Measurements from ENCODE around the gene ITIH4. TPM values are rescaled to one million over a fixed set of nuclear protein-coding genes. Genes with fewer than 3 reads are reported as not detected.

ITIH4 gene
- total and polyA plus RNA-seq, 2 of the 13 experiments (the other 11 are each of a cell fraction or from before 2014, with no cell fraction given), result 2.7 to 5.3 TPM

GRCh38 chr3:52857133-52857532, 26.7 kb upstream of the ITIH4 start:
- no peaks in the 10 kb centered on the region for H4K20me1 ChIP-seq (ENCODE audit: insufficient read depth, low read length)
- H3K79me2 ChIP-seq (ENCODE audit: insufficient read depth, low read length), result no peaks in the 10 kb centered on the region
- CTCF ChIA-PET (ENCODE audit: low intra/inter-chr PET ratio, low total read pairs), result no interaction called here
- in situ Hi-C loops (cut with HindIII; ENCODE audit: extremely low pct_ligation_motif_present, low pct_unique_long_range_greater_than_20kb), result loop anchor here (10.0 kb wide), 1 partner anchor 78 kb away; no protein-coding TSS in a partner anchor
- no peak overlapping the region for H3K4me2 ChIP-seq (ENCODE audit: low read depth, low read length)
- H3K36me3 ChIP-seq (replicated peaks in 1 of 2; ENCODE audit: control insufficient read depth in 1 of 2, insufficient read depth in 2 of 2, low read length in 2 of 2), result peaks cover 0 to 1% of the 10 kb centered on the region in 2 experiments; a peak in 1 of 5 replicates
- H2AFZ ChIP-seq (ENCODE audit: low read length), result no peak overlapping the region
- POLR2A ChIA-PET, result no interaction called here
- WGBS (ENCODE audit: low lambda C conversion rate), result 97% methylated on average over 3 of the region's 3 CpGs
- no peak for DNase-seq (ENCODE audit: low spot score)
- no peaks in the 10 kb centered on the region for H3K4me1 ChIP-seq (ENCODE audit: insufficient read depth, low read length)
- no TSS peak for BruUV-seq (replicated peaks)
- H3K27me3 ChIP-seq (ENCODE audit: control insufficient read depth in 1 of 2, insufficient read depth in 2 of 2, low read length in 2 of 2), result no peaks in the 10 kb centered on the region
- H3K4me3 ChIP-seq (replicated peaks in 1 of 3; ENCODE audit: insufficient read depth in 1 of 3, low read depth in 2 of 3, low read length in 3 of 3), result no peak overlapping the region
- intact Hi-C loops (cut with micrococcal nuclease; ENCODE audit: unreplicated experiment), result no loop called here
- TF ChIP-seq MED1 (CRISPR knock-in tag; IDR thresholded peaks at IDR 0.05), result no peak
- TF ChIP-seq NFRKB (IDR thresholded peaks at IDR 0.05), result no peak
- no peak for TF ChIP-seq NKX3-1 (CRISPR knock-in tag; IDR thresholded peaks at IDR 0.05)
- TF ChIP-seq CBX5 (CRISPR knock-in tag; IDR thresholded peaks at IDR 0.05; ENCODE audit: borderline replicate concordance), result no peak
- TF ChIP-seq ZNF446 (CRISPR knock-in tag; IDR thresholded peaks at IDR 0.05), result no peak
- TF ChIP-seq ZNF572 (CRISPR knock-in tag; IDR thresholded peaks at IDR 0.05), result no peak
- TF ChIP-seq ZNF263 (CRISPR knock-in tag; IDR thresholded peaks at IDR 0.05), result no peak
- TF ChIP-seq GLI4 (CRISPR knock-in tag; IDR thresholded peaks at IDR 0.05; ENCODE audit: borderline replicate concordance), result no peak
- TF ChIP-seq ZNF7 (CRISPR knock-in tag; IDR thresholded peaks at IDR 0.05), result no peak
- no peak for TF ChIP-seq KDM4B (CRISPR knock-in tag; IDR thresholded peaks at IDR 0.05)
- TF ChIP-seq ZNF577 (CRISPR knock-in tag; IDR thresholded peaks at IDR 0.05; ENCODE audit: borderline replicate concordance, low read depth), result no peak
- no peak for TF ChIP-seq HIC2 (CRISPR knock-in tag; IDR thresholded peaks at IDR 0.05; ENCODE audit: low read depth)
- no peak for TF ChIP-seq HINFP (CRISPR knock-in tag; IDR thresholded peaks at IDR 0.05; ENCODE audit: low read depth)
- TF ChIP-seq ATF4 (CRISPR knock-in tag; IDR thresholded peaks at IDR 0.05), result no peak
- no peak for TF ChIP-seq ARNT2 (CRISPR knock-in tag; IDR thresholded peaks at IDR 0.05; ENCODE audit: low read depth)
- TF ChIP-seq SRY (CRISPR knock-in tag; IDR thresholded peaks at IDR 0.05), result no peak
- FAIRE-seq, result no peak
- no peaks in the 10 kb centered on the region for H3K9me3 ChIP-seq (ENCODE audit: low read length)
- no peak overlapping the region for H3K27ac ChIP-seq (ENCODE audit: extremely low read length, insufficient read depth, low read length)
- no peak overlapping the region for H3K9ac ChIP-seq (ENCODE audit: insufficient read depth, low read depth, low read length)
- ATAC-seq, result no peak

Measured in HepG2 (cell line).